Left renal pelvis (tissue), 4 donors: Measurements from ENCODE around the gene NEURL1. TPM values are rescaled to one million over a fixed set of nuclear protein-coding genes. Genes with fewer than 3 reads are reported as not detected.
"Not testable (repeated sequence)": the region's sequence is repeated elsewhere in the genome, so short reads cannot be mapped to it uniquely, and the experiment has no call there.

Experiments used
- DNase-seq, 4 donors: peaks; one replicate each; pipeline ENCODE4 v3.0.0-alpha.2; 2013; ENCODE audit warnings: low read depth in 4 of 4, low spot score in 3 of 4
- polyA plus RNA-seq, 4 donors: library from polyadenylated mRNA; unstranded; fragments of 120-200 nt; gene quantifications; one replicate each; pipeline ENCODE4 v1.2.1, GENCODE V29; 2013; ENCODE audit not compliant: insufficient read length in 4 of 4

The NEURL1 gene
- polyA plus RNA-seq, 4 donors: 0.83 to 3.3 (median 0.92) TPM

DNA sequence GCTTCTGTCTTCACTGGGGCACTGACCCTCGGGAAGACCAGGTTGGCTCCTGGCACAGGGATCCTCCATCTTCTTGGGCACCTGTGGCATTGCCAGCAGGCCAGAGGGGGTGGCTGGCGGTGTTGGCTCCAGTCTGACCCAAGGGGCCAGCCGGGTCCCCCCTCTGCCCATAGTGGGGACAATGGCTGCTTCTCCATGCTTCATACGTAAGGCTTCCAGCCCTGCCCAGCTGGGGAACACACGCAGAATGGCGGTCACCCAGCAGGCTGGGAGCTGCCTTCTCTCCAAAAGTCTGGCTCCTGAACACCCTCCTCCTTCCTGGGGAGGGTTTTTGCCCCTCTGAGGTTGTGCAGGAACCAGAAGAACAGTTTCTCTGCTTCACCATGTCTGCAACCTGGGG, 106.8 kb downstream of the NEURL1 start:
- no peak for DNase-seq

DNA sequence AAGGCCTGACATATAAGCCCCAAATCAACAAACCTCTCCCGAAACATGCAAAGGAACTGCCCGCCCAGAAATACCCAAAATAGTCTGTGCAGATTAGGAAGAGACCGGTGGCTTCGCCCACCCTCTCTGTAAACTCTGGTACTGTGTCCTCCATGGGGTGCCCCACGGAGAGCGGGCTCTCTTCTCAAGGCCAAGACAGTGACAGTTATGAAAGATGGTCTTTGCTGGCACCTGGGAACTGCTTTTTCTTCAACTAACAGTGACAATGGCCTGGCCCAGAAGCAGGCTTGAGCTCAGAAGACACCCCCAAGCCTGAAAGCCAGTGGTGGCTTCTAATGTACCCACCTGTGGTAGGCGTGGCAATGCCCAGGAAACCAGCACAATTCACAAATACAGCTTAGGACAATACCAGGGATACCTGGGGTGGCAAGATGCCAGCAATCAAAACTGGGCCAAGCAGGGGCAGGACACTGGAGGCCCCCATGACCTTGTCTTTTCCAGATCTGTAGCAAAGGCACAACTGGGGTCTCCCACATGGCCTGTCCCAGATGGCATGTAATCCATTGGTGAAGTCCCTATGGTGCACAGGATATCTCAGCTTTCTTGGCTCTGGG, 107.6 kb downstream of the NEURL1 start:
- no peak for DNase-seq

DNA sequence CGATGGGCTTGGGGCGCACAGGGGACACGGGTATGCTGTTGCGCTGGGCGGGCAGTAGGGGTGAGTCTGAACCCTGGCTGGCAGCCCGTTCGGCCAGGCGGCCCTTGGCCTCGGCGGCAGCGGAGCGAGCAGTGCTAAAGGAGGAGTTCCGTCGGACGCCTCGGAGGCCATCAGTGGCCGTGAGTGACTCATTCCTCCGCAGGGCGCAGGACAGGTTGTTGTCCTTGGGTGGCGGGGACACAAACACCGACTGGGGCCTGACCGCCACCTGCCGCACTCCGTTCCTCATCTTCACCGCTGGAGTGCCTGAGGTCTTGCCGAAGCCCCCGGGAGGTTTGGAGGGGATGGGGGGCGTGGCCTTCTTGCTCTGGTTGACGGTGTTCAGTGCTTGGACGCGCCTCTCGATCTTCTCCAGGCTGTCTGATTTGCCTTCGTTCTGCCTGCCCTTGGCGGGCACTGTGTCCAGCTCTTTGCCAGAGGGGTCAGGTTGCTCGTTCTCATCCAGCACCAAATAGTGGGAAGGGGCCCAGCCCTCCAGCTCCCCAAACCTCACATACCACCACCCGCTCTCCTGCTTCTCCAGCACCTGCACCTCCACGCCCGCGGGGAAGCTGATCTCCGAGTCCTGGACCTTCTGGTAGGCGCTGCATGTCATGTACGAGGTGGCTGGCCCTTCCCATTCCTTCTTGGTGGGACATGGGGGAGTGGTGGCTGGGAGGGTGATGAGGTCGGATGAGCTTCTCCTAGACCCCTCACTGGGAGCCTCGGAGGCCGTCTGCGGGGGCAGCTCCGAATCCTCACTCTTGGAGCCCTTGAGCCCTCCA, 108.7 kb downstream of the NEURL1 start:
- no peak for DNase-seq

DNA sequence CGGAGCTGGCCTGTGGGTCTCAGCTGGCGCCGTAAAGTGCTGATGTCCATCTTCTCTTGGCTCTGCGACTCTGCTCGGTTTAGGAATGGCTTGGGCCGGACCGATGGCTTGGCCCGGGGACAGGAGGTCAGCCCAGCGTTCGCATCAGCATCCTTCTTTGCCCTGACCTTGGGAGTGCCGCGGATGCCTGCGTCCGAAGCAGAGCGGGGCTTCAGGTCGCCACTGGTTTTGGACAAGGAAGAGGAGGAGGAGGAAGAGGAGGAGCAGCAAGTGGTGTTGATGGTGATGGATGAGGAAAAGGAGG, 109.3 kb downstream of the NEURL1 start:
- no peak for DNase-seq

DNA sequence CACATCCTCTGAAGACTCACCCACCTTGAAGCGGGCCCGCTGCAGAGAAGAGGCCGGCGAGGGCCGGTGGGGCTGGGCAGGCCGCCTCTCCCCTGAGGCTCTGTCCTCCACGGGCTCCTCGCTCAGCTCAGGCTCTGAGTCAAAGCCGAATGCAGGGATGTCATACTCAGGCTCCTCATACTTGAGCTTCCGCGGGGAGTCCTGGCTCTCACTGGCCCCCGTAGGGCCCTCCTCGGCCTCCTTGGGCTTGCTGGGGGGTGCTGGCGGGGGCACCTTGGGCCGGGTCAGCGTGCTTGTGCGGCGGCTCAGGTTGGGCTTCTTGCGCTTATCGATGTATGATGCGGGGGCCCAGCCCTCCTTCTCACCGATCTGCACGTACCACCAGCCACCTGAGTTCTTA, 109.9 kb downstream of the NEURL1 start:
- no peak for DNase-seq

DNA sequence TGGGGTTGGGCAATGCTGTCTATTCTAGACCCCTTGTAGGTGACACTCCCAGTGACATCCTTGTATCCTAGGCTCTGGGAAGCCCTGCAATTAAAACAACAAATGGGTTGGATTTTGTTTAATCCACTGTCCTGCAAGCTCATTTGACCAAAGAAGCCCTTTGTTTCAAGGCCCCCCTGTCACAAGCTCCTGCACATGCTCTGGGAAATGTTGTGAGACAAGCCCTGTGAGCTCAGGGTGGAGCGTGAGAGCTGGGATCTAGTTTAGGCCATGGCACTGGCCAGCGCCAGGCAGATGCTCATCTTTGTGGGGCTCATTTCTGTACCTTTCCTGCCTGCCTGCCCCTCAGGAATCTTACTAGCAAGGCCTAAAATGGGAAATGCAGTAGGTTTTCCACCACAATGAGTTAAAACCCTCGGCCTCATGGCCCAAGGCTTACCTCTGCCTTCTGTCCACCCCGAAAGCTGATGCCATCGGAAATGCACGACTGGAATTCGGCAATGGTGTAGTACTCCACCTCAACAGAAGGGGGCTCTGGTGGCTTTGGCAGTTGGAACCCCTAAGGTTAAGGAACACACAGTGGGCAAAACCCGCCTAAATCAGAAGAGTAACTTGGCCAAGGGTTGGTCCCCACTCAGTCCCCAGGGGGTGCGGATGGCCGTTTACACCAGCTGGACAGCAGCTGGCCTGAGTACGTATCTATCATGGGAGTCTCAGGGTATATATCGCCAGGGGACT, 112.0 kb downstream of the NEURL1 start:
- no peak for DNase-seq

DNA sequence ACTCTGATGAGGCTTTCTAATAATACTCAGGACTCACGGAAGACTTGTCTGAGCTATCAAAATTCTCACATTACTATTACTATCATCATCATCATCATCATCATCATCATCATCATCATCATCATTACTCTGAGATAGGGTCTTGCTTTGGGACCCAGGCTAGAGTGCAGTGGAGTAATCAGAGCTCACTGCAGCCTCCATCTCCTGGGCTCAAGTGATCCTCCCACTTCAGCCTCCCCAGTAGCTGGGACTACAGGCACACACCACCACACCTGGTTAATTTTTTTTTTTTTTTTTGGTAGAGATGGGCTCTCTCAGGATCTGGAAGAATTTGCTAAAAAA, 112.6 kb downstream of the NEURL1 start:
- not testable (repeated sequence) for DNase-seq

DNA sequence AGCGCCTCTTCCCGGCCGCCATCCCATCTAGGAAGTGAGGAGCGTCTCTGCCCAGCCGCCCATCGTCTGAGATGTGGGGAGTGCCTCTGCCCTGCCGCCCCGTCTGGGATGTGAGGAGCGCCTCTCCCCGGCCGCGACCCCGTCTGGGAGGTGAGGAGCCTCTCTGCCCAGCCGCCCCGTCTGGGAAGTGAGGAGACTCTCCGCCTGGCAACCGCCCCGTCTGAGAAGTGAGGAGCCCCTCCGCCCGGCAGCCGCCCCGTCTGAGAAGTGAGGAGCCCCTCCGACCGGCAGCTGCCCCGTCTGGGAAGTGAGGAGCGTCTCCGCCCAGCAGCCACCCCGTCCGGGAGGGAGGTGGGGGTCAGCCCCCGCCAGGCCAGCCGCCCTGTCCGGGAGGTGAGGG, 113.5 kb downstream of the NEURL1 start:
- not testable (repeated sequence) for DNase-seq

DNA sequence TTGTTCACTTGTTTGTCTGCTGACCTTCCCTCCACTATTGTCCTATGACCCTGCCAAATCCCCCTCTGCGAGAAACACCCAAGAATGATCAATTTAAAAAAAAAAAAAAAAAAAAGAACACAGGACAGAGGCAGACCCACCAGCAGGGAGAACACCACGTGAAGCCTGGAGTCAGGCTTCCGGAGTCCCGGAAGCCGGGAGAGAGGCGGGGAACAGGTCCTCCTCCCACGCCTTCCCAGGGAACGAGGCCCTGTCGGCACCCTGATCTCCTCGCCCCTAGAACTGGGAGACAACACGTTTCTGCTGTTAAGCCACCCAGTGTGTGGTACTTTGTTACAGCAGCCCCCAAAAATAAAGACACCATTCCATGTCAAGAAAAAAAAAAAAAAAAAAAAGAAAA, 114.6 kb downstream of the NEURL1 start:
- DNase-seq: not testable (repeated sequence)

DNA sequence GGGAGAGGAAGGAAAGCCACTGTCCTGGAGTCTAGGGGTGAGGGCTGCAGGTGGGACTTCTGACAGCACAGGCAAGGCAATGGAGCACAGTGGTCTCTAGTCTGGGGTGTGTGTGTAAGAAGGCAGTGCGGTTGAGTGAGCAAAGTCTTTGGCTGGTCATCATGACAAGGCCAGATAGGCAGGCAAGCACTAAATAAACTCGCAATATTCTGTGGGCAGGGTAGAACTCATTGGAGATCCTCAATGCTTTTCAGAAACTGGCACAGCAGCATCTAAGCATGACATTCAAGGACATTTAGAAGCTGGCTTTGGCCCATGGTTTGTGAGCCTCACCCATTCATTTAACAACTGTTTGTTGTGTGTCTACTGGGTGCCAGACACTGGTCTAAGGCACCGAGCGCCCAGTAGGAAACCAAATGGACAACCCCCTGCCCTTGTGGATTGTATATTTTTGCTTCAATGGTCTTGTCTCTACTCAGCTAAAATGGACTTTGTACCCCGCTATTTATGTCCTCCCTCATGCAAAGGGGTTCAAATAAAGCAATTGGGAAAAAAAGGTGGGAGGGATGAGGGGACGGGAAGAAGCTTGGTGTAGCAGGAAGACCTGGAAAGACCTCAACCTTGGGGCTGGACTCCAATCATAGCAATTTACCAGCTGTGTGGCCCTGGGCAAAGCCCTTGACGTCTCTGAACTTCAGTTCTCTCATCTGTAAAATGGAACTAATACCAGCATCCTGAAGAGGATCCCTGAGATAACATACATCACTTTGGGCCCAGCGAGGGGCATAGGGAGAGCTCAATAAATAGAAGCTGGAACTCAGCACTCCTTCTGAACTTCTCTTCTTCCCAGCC, 116.0 kb downstream of the NEURL1 start:
- DNase-seq: no peak

DNA sequence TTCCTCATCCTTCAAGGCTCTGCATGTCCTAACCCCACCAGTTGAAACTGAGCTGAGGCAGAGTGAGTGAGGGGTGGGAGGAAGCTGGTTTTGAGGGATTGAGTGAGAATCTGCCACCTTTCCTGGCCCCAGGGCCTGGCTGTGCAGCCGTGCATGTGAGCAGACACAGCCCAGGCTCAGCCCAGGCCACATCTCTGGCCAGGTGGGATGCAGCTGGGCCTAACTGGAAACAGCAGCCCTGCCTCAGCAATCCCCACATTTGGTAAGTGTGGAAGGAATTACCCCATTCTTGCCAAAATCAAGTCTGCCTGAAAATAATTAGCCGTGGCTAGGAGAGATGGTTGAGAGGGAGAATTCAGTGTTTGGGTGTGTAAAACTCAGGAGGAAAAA, 116.6 kb downstream of the NEURL1 start:
- no peak for DNase-seq

DNA sequence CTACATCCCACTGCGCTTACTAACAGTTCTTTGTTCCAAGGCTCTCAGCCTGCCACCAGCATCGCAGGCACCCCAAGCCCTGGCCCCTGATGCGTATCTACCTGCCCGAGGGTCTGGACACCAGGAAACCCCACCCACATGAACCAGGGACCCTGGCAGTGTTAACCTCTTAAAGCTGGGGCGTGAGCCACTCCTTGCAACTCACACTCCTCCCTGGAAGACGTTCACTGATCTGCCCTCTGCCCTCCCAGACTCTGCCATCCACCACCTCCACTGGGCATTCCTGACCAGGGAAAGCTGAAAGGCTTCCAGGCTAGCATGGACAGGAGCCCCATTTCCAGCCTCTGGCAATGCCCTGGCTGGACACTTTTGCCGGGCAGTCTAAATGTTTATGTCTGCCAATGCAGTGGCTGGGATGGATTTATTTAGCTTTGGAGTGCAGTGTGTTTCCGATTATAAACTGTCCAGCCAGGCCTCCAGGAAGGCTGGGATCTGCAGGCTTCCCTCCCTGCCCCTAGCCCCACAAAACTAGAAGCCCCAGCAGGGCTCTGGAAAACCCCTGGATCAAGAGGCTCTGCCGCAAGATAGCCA, 117.5 kb downstream of the NEURL1 start:
- DNase-seq: no peak

DNA sequence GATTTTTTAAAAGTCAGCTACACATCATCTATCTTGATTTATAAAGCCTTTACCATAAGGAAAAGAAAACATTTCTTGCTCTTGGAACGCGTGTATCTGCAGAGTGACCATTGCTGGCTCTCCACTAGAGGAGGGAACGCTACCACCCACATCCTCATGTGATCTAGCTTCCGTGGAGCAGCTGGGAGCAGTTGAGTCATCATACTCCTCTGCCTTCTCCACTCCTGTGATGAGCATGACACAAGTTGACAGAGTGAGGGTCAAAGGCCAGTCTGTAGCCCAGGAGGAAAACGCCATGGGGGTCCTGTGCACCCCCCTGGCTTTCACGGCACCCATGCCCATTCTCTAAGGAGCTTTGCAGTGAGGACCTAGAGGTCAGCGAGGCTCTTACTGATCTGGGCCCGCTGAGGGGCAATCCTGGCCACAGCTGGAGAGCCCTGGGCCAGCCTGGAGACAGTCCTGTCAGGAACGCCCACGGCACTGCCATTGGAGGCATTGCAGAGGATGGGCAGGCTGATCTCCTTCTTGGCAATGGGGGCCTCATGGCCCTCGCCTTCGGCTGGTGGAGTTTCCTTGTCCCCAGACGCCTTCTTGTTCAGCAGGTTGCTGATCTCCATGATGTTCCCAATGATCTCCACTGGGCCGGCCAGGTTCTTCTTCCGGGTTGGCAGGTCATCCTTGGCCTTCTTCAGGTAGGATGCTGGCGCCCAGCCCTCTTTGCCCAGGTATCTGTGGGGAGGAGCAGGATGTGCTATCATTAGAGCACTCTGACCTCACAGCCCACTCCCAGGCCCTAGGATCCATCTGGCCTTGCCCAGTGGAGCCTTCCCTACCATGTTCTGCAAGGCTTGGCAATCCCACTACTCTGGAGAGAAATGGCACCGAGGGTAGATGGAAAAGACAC, 119.2 kb downstream of the NEURL1 start:
- DNase-seq: no peak

DNA sequence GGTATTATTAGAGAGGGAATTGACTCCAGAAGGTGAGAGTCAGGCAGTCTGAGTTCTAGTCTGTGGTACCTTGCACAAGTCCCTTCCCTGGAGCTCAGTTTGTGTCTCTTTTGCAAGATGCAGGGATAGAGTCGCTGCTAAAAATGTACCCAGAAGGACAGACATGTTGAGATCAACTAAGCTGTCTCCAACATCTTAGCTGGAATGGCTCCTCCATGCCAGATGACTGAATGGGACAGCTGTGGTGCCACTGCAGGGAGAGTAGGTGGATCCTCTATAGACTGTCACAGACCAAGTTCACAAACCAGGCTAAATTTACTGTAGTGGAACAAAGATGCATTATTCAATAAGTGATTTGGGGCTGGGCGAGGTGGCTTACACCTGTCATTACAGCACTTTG, 120.1 kb downstream of the NEURL1 start:
- DNase-seq: no peak

DNA sequence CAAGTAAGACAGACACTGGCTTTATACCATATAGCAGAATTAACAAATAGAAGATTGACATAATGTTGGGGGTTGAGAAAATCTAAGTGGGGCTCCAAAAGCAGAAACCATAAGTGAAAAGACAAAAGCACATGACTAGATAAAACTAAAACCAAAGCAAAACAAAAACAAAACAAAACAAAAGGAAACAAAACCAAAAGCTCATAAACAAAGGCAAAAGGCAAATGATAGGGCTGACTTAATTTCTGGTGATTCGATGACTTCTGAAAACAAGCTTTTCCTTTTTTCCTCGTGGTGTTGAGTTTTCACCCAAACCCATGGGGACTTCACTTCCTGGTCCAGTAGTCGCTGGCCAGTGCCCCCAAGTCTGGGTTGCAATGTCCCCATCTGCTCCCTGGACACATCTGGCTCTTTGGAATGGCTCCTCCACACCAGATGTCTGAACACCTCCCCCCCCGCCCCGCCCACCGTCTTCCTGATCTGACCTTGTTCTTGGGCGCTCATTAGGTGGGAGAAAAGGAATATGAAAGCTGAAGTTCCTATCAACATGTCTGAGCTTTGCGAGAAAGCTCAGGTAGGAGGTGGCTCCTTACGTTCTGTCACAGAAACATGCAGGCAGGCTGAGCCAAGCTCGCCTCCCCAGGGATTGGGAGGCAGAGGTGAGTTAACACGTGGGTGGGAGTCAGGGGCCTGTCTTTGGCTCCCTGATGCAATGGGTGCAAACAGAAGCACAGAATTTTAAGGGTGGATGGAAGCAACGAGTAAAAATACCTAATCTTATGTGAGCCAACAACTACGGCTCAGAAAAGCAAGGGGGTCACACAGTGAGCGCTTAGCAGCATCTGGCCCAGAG, 121.0 kb downstream of the NEURL1 start:
- no peak for DNase-seq

DNA sequence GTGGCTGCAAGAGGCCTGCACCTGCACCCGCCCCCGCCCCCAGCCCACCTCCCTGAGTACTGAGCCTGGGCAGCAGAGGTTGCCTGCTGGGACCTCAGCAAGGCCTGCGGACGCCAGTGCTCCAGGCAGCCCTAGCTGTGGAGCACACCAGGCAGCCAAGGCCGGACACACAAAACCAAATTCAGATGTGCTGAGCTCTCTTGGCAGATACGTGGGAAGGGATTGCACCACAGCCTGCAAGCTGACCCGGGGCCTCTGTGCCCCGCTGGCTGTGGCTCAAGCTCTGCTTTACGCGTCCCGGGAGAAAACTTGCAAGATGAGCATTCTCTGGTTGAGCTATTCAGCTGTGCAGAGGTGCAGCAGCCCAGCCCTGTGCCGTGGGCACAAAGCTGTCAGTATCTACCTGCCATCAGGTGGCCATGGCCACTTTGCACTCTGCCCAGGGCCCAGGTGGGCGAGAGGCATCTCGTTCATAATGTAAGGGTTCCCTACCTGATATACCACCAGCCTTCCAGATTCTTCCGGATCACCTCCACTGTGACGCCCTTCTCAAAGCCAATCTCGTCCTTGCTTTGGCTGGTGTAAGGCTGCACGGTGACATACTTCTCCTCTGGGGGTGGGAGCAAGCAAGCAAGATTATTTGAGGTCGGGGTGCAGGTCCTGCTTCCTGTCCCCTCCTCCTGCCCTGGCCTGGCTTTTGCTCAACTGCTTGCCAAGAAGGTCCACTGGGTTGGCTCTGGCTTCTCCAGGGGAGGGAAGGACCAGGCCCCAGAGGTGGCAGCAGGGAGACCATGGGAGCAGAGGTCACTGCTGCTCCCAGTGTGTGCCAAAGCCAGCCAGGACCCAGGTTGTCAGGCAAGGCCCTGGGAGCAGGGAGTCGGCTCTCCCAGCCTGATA, 123.4 kb downstream of the NEURL1 start:
- DNase-seq: no peak

DNA sequence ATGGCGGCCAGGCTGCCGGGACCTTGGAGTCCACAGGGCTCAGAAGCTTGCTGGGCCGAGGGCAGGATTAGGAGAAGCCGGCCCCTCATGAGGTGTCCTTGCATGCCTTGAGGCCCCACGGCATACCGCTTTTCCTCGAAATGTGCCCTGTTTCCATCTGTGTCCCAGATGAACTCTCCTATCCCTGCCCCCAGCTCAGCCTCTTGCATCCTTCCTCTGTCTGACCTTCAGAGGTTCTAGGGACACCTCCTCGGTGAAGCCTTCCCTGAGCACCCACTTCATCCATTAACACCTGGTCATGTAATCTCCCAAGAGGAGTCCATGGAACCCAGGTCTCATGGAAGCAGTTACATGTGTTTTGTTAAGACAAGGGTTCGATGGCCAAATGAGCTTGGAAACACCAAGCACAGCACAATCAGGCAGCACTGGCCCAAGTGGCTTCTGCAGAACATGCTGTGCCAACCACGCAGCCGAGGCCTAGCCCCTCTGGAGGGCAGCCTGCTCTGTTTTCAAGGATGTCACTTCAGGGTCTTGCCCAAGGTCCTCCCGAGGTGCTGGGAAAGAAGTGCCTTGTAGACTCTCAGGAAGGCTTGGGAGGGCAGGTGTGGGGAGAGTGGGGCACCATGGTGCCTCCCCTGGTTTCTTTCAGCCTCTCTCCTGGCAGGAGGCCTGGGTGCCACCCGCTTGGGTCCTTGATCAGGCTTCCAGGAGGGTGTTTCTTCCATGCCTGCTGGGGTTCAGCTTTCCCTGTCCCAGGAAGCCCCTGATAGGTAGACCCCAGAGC, 124.3 kb downstream of the NEURL1 start:
- no peak for DNase-seq
